GM10266 (cell line): Measurements from ENCODE around the gene KIF15.

ENCODE experiments used
- DNase-seq: peaks from one replicate; pipeline ENCODE4 v3.0.0; 2012; ENCODE audit errors: extremely low spot score
- TF ChIP-seq, protein P1 (sequence below): IDR thresholded peaks from 2 replicates; pipeline ENCODE4 v1.5.1; 2012; ENCODE audit warnings: mild to moderate bottlenecking, low read depth; ENCODE audit not compliant: control insufficient read depth, insufficient read depth; ENCODE audit errors: missing control alignments

Gene KIF15

DNA sequence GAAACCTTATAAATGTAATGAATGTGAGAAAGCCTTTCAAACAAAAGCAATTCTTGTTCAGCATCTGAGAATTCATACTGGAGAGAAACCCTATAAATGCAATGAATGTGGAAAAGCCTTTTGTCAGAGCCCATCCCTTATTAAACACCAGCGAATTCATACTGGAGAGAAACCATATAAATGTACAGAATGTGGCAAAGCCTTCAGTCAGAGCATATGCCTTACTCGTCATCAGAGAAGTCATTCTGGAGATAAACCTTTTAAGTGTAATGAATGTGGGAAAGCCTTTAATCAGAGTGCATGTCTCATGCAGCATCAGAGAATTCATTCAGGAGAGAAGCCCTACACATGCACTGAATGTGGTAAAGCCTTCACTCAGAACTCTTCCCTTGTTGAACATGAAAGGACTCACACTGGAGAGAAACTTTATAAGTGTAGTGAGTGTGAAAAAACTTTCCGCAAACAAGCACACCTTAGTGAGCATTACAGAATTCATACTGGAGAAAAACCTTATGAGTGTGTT is 26.9 kb upstream of the KIF15 start:
- TF ChIP-seq, protein P1, sequence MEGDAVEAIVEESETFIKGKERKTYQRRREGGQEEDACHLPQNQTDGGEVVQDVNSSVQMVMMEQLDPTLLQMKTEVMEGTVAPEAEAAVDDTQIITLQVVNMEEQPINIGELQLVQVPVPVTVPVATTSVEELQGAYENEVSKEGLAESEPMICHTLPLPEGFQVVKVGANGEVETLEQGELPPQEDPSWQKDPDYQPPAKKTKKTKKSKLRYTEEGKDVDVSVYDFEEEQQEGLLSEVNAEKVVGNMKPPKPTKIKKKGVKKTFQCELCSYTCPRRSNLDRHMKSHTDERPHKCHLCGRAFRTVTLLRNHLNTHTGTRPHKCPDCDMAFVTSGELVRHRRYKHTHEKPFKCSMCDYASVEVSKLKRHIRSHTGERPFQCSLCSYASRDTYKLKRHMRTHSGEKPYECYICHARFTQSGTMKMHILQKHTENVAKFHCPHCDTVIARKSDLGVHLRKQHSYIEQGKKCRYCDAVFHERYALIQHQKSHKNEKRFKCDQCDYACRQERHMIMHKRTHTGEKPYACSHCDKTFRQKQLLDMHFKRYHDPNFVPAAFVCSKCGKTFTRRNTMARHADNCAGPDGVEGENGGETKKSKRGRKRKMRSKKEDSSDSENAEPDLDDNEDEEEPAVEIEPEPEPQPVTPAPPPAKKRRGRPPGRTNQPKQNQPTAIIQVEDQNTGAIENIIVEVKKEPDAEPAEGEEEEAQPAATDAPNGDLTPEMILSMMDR, result no peak
- no peak for DNase-seq

GRCh38 chr3:44761101-44761423 is 532 bp upstream of the KIF15 start:
- peak; percentile 8 for DNase-seq
- TF ChIP-seq, protein P1, result no peak

DNA sequence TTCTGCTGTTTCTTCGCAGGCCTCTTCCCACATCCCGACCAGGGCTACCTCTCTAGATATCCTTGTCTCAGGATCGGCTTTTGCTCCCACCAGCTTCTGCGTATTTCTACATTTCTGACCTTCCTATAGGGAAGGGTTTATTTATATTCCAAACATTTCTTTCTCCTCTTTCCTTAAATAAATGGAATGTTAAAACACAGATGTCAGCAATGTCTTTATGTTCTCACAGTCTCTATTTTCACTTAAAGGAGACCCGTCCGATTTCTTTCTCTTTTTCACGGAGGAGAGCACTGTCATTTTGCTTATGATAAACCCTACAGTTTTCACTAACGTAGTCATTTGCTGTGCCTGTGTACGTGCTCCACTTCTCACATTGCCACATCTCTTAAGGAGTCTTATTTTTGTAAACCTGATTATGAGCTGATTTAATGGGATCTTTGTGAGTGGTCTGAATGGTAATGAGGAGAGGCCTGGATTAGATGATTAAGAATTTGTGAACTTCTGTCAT is 630 bp downstream of the KIF15 start:
- DNase-seq, result no peak
- TF ChIP-seq, protein P1, result no peak

DNA sequence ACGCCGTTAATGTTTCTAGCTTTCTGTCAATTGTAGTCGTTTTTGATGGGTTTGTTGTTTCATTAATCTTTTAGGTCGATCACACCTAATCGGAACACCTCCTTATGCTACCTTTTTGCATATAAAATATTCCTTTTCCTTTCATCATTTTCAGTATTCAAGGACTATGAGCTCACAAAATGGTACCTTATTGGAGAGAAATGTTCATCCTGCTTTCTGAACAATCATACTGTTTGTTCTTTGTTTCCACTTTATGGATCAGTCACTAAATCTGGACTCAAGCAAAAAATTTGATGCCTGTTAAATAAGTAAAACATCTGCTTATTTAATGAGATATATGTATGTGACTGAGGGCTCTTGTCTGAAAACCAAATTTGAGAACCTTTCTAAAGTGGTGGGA is 1.1 kb downstream of the KIF15 start:
- no peak for DNase-seq
- TF ChIP-seq, protein P1, result no peak

DNA sequence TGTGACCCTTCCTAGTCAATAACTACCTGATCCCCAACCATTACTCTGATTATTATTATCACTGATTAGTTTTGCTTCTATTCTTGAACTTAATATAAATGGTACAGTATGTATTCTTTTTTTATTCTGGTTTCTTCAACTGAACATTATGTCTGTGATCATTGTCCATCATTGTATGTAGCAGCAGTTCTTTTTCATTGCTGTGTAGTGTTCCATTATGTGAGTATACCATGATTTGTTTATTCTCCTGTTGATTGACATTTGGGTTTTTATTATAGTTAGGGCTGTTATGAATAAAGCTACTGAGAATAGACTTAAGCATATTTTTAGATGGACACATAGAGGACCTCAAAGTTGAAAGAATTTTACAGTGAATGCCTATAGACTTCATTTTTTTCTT is 2.7 kb downstream of the KIF15 start:
- DNase-seq, result no peak
- TF ChIP-seq, protein P1, result no peak

DNA sequence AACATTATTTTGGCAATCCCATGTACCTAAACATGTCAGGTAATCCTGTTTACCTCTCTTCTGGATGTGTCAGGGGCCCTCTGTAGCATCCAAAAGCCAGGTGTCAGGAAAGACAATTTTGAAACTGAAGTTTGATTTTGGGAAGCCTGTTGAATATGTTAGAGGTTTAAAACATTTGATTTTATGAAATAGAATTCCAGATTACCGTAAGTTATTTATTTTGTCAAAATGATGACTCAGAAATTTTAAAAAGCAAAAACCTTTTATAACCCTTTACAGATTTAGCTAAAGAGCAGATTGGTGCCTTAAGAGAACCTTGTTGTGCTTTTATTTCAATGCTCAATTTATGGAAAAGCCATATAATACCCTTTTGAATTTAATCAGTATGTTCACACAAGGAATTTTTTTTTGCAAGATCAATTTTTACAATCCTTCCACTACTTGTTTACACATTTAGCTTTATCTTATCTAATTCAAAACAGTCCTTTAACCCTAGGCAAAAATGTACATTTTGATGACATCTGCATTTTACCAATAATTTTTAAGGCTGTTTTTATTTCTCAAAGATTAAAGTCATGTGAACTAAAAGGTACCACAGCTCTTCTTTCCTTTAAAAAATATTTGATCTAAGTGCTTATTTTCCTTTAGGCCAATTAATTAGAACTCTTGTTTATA is 10.0 kb downstream of the KIF15 start:
- no peak for DNase-seq
- TF ChIP-seq, protein P1, result no peak

DNA sequence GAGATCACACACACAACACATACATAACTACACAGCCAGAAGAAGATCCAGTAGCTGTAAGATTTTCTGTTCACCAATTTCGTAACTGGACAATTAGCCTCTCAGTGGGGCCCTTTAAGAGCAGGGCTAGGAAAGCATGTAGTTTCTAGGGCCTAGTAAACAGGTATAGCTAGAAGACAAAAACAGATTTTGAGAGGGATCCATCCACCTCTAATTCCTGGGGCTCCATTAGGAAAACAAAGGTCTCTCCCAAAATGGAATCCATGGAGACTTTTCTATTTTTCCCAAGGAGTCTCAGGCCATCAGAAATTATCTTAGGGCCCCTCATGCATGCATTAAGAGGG is 10.5 kb downstream of the KIF15 start:
- DNase-seq, result no peak
- TF ChIP-seq, protein P1, result no peak
